GM12892 (cell line): ENCODE data around the gene ZC3H10.

Experiments
- POLR2A ChIP-seq: IDR thresholded peaks from 2 replicates; pipeline ENCODE4 v1.6.1; 2011; ENCODE audit warnings: low read depth, low read length, control low read depth
- POLR2AphosphoS5 ChIP-seq: IDR thresholded peaks from 2 replicates; pipeline ENCODE4 v1.6.1; 2011; ENCODE audit warnings: low read depth, low read length, control low read depth
- TAF1 ChIP-seq: IDR thresholded peaks from 2 replicates; pipeline ENCODE4 v1.6.1; 2011; ENCODE audit warnings: low read depth, mild to moderate bottlenecking, control low read depth, low read length, borderline replicate concordance

GRCh38 chr12:56150563-56150962 is 32.5 kb downstream of the ZC3H10 start:
- no peak for TF ChIP-seq POLR2AphosphoS5
- no peak for TF ChIP-seq POLR2A
- TF ChIP-seq TAF1, result no peak
